PFSK-1 (cell line): ENCODE results near the gene MAN2B2.

Experiments
- POLR2AphosphoS5 ChIP-seq: IDR thresholded peaks from 2 replicates; pipeline ENCODE4 v1.6.1; 2012; ENCODE audit warnings: low read depth, mild to moderate bottlenecking, control low read depth, low read length, moderate library complexity
- REST ChIP-seq, 2 experiments: IDR thresholded peaks; 2 replicates each; pipeline versions ENCODE4 v1.6.1 to v1.8.0; 2011 to 2012; ENCODE audit warnings: low read depth in 2 of 2, low read length in 2 of 2, control low read depth in 1 of 2, inconsistent platforms in 1 of 2, mild to moderate bottlenecking in 1 of 2, moderate library complexity in 1 of 2; ENCODE audit not compliant: insufficient read depth in 1 of 2

GRCh38 chr4:6566391-6567190, 8.4 kb upstream of the MAN2B2 start:
- TF ChIP-seq REST (IDR thresholded peaks at IDR 0.05; ENCODE audit: insufficient read depth in 1 of 2, low read depth in 2 of 2, low read length in 2 of 2) (no peak), POLR2AphosphoS5 (no peak)
